AG04449 (cell line): ENCODE data around the gene MBNL2.
A peak's percentile ranks its signal among the peaks of the same experiment; 100 is the strongest.

Experiments
- CTCF ChIA-PET: fragments of 350-600 bp; formaldehyde crosslinking; extraction: SDS; loops from one replicate; lab custom pipeline; 2021; ENCODE audit warnings: antibody characterized with exemption; lab: Yijun Ruan, JAX
- POLR2A ChIA-PET: fragments of 400-600, 350-600 bp; formaldehyde crosslinking; extraction: SDS; loops from one replicate; lab custom pipeline; 2020; ENCODE audit warnings: antibody characterized with exemption, inconsistent platforms; lab: Yijun Ruan, JAX
- DNase-seq: peaks from one replicate; pipeline ENCODE4 v3.0.0-alpha.2; 2010; ENCODE audit warnings: low read depth, low spot score
- H3K4me3 ChIP-seq: 2 replicates; pipeline ENCODE4 v1.5.1; 2011; ENCODE audit warnings: low read depth, mild to moderate bottlenecking, control low read depth, low read length
- TF ChIP-seq, protein P1 (sequence below): IDR thresholded peaks from one replicate; pipeline ENCODE4 v1.5.1; 2011; ENCODE audit warnings: mild to moderate bottlenecking, moderate library complexity, low read length, control low read depth, inconsistent platforms; ENCODE audit not compliant: insufficient read depth; ENCODE audit errors: missing control alignments

MBNL2 gene

DNA sequence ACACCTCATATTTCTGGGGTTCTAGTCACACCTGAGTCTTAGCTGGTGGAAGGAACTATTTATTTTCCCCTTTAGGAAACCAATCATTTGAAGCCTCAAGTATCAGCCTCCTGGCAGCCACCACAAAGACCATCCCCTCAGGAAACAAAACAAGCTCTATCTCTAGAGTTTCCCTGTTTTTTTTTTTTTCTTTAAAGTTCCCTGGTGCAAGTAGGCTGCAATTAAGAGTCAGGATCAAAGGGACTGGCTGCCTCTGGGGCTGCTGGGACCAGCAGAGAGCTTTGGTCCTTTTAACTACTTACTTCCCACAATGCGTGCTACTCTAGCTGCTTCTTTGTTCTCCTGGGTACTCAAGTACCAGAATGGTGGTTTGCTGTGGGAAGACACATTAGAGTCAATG is 11.4 kb downstream of the MBNL2 start:
- H3K4me3 ChIP-seq: no peak overlapping the region
- no peak for DNase-seq
- ChIA-PET CTCF (interaction anchor here (2.5 to 4.8 kb wide), 2 partner anchors 9 to 124 kb away, joined by 11 to 22 read pairs; no protein-coding TSS in a partner anchor), POLR2A (no interaction called here)
- TF ChIP-seq, protein P1, sequence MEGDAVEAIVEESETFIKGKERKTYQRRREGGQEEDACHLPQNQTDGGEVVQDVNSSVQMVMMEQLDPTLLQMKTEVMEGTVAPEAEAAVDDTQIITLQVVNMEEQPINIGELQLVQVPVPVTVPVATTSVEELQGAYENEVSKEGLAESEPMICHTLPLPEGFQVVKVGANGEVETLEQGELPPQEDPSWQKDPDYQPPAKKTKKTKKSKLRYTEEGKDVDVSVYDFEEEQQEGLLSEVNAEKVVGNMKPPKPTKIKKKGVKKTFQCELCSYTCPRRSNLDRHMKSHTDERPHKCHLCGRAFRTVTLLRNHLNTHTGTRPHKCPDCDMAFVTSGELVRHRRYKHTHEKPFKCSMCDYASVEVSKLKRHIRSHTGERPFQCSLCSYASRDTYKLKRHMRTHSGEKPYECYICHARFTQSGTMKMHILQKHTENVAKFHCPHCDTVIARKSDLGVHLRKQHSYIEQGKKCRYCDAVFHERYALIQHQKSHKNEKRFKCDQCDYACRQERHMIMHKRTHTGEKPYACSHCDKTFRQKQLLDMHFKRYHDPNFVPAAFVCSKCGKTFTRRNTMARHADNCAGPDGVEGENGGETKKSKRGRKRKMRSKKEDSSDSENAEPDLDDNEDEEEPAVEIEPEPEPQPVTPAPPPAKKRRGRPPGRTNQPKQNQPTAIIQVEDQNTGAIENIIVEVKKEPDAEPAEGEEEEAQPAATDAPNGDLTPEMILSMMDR: no peak

- TF ChIP-seq, protein P1: no peak
- ChIA-PET CTCF (interaction anchor here (4.8 kb wide), 1 partner anchor 125 kb away, joined by 22 read pairs; no protein-coding TSS in a partner anchor), POLR2A (no interaction called here)
- H3K4me3 ChIP-seq: no peak overlapping the region
- DNase-seq: no peak
Measured at GRCh38 chr13:97234236-97234635, 12.1 kb downstream of the MBNL2 start.

GRCh38 chr13:97234742-97235141 is 12.6 kb downstream of the MBNL2 start:
- TF ChIP-seq, protein P1: no peak
- POLR2A ChIA-PET: no interaction called here
- DNase-seq: no peak
- CTCF ChIA-PET: interaction anchor here (4.8 kb wide), 1 partner anchor 125 kb away, joined by 22 read pairs; no protein-coding TSS in a partner anchor
- no peak overlapping the region for H3K4me3 ChIP-seq

DNA sequence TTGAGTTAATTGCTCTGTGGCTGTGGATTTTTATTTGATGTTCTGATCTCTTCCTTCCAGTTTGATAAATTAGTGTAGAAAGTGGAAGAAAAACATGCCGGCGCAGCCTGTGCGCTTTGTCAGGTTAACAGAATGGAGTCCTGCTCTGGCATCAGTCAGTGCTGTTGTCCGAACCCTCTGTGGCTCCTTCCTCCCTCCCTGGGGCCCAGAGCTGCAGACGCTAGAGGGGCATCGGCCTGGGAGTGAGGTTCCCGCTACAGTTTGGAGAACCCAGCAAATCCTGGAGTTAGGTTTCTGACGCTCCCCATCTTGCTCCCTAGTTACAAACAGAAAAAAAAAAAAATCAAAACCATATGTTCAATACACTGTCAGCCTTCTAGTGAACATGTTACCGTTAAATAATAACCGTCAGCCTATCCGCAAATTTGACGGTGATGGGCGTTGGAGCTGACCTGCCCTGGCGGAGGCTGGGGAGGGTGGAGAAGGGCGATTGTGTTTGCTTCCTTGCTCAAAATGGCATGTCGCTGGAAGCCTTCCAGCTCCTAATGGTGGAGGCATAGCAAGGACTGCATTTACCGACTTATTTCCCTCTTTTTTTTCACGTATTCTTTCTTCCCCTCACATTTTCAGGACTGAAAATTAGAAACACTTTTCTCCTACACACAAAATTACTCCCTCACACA is 13.6 kb downstream of the MBNL2 start:
- CTCF ChIA-PET: interaction anchor here (1.1 to 1.7 kb wide), 3 partner anchors 13 to 126 kb away, joined by 3 to 5 read pairs (median 5); no protein-coding TSS in a partner anchor
- H3K4me3 ChIP-seq: peak overlapping the region; percentile 32
- POLR2A ChIA-PET: no interaction called here
- no peak for DNase-seq
- TF ChIP-seq, protein P1: no peak

DNA sequence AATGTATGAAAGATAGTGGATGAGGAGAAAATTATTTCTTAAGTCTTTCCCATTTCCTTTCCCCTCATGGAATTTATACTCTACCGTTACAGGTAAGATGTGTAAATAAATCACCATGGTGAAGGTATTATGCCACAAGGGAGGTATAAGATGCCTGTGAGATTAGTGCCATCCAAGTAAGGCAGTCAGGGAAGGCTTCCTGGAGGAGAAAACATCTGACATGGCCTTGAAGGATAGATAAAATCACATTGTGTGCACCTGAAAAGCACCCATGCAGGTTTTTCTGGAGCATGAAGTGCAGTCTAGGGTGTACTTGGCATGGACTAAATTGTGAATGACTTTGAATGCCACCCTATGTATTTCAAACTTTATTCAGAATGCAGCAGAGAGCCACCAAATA is 15.3 kb downstream of the MBNL2 start:
- no peak for DNase-seq
- ChIA-PET CTCF (interaction anchor here (0.7 to 1.7 kb wide), 2 partner anchors 10 to 128 kb away, joined by 3 to 5 read pairs; no protein-coding TSS in a partner anchor), POLR2A (no interaction called here)
- TF ChIP-seq, protein P1: no peak
- no peak overlapping the region for H3K4me3 ChIP-seq

DNA sequence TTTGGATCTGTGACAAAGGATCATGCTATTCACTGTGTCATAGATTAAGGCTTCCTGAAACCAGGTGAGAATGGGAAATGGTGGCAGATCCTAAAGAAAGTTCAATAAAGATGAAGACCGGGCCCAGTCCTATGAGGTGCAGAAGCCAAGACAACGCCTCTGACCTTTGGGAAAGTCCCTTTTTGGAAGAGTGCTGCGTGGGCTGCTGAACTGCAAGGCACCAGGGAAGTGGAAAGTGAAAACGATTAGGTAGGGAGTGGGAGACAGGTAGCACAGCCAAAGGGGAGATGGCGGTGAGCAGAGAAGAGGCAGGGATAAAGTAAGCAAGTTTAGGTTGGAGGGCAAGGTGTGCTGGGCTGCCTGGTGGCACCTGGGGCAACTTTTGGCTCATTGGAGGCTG is 16.3 kb downstream of the MBNL2 start:
- TF ChIP-seq, protein P1: no peak
- CTCF ChIA-PET: interaction anchor here (1.5 kb wide), 1 partner anchor 128 kb away, joined by 5 read pairs; no protein-coding TSS in a partner anchor
- no peak overlapping the region for H3K4me3 ChIP-seq
- POLR2A ChIA-PET: no interaction called here
- no peak for DNase-seq
